GM23338 (cell line): ENCODE data around the gene CCDC28B. TPM values are rescaled to one million over a fixed set of nuclear protein-coding genes. Genes with fewer than 3 reads are reported as not detected.

Experiments
- ATAC-seq: fragments of 200-7000 bp; cut with Tn5 transposase; 3 replicates; pipeline ENCODE4 v1.9.1; 2020
- DNase-seq: peaks from one replicate; pipeline ENCODE4 v3.0.0-alpha.2; 2015; ENCODE audit warnings: low spot score
- H2AFZ ChIP-seq: fragments of 200-600 bp; sonication (generic); 2 replicates; pipeline ENCODE4 v1.8.0; 2016; ENCODE audit warnings: antibody characterized with exemption, mild to moderate bottlenecking, moderate library complexity
- H3F3A ChIP-seq: fragments of 200-600 bp; sonication (generic); replicated peaks from 2 replicates; pipeline ENCODE4 v1.8.0; 2017; ENCODE audit warnings: antibody characterized with exemption, mixed run types, low read depth
- H3K27ac ChIP-seq: fragments of 200-600 bp; sonication (generic); 2 replicates; pipeline ENCODE4 v1.6.1; 2016; ENCODE audit warnings: low read depth
- H3K27me3 ChIP-seq: fragments of 200-600 bp; sonication (generic); 2 replicates; pipeline ENCODE4 v1.8.0; 2016; ENCODE audit warnings: mild to moderate bottlenecking, mixed run types, moderate library complexity; ENCODE audit not compliant: insufficient read depth
- H3K36me3 ChIP-seq: fragments of 200-600 bp; sonication (generic); 2 replicates; pipeline ENCODE4 v1.8.0; 2016; ENCODE audit warnings: mild to moderate bottlenecking; ENCODE audit not compliant: insufficient read depth
- H3K4me1 ChIP-seq: fragments of 200-600 bp; sonication (generic); 2 replicates; pipeline ENCODE4 v1.8.0; 2016; ENCODE audit warnings: mild to moderate bottlenecking, moderate library complexity; ENCODE audit not compliant: insufficient read depth
- H3K4me2 ChIP-seq: fragments of 200-600 bp; sonication (generic); 2 replicates; pipeline ENCODE4 v1.7.1; 2017; ENCODE audit warnings: mixed run types
- H3K4me3 ChIP-seq: fragments of 200-600 bp; sonication (generic); 2 replicates; pipeline ENCODE4 v1.6.1; 2016; ENCODE audit warnings: mixed run types
- H3K79me2 ChIP-seq: fragments of 200-600 bp; sonication (generic); replicated peaks from 2 replicates; pipeline ENCODE4 v1.8.0; 2017; ENCODE audit warnings: mild to moderate bottlenecking; ENCODE audit not compliant: insufficient read depth
- H3K9me2 ChIP-seq: fragments of 200-600 bp; sonication (generic); 2 replicates; pipeline ENCODE4 v1.8.0; 2017; ENCODE audit not compliant: insufficient read depth
- H4K20me1 ChIP-seq: fragments of 200-600 bp; sonication (generic); replicated peaks from 2 replicates; pipeline ENCODE4 v1.8.0; 2017; ENCODE audit warnings: mild to moderate bottlenecking; ENCODE audit not compliant: insufficient read depth
- H3K27ac Mint-ChIP-seq: 2 replicates; pipeline ENCODE4 v1.8.0; 2020; ENCODE audit warnings: inconsistent platforms, mild to moderate bottlenecking, moderate library complexity, mixed read lengths
- H3K27me3 Mint-ChIP-seq: 3 replicates; pipeline ENCODE4 v1.8.0; 2022; ENCODE audit warnings: low read depth, mild to moderate bottlenecking, moderate library complexity, mixed read lengths, inconsistent platforms; ENCODE audit not compliant: insufficient read depth, poor library complexity
- H3K36me3 Mint-ChIP-seq: 3 replicates; pipeline ENCODE4 v1.8.0; 2021; ENCODE audit warnings: low read depth, mild to moderate bottlenecking, inconsistent platforms, moderate library complexity, mixed read lengths
- H3K4me1 Mint-ChIP-seq: 3 replicates; pipeline ENCODE4 v1.8.0; 2020; ENCODE audit warnings: mild to moderate bottlenecking, inconsistent platforms, mixed read lengths
- H3K4me3 Mint-ChIP-seq: 3 replicates; pipeline ENCODE4 v1.8.0; 2021; ENCODE audit warnings: moderate library complexity, mild to moderate bottlenecking, inconsistent platforms, mixed read lengths
- H3K9me3 Mint-ChIP-seq: 3 replicates; pipeline ENCODE4 v1.8.0; 2020; ENCODE audit warnings: moderate library complexity, mild to moderate bottlenecking, inconsistent platforms, mixed read lengths
- CREB1 ChIP-seq: fragments of 250-450 bp; sonication (Bioruptor Pico); IDR thresholded peaks from 2 replicates; pipeline ENCODE4 v1.5.0; 2020; ENCODE audit warnings: low read depth, mild to moderate bottlenecking, moderate library complexity
- ETS1 ChIP-seq: IDR thresholded peaks from 2 replicates; pipeline ENCODE4 v1.6.1; 2016; ENCODE audit warnings: antibody characterized with exemption
- EZH2 ChIP-seq: fragments of 200-600 bp; sonication (generic); IDR thresholded peaks from one replicate; pipeline ENCODE4 v1.8.0; 2017; ENCODE audit warnings: antibody characterized with exemption, mild to moderate bottlenecking, low read depth; ENCODE audit not compliant: unreplicated experiment
- JUNB ChIP-seq: IDR thresholded peaks from one replicate; pipeline ENCODE4 v1.6.1; 2016; ENCODE audit warnings: antibody characterized with exemption; ENCODE audit not compliant: unreplicated experiment
- NANOG ChIP-seq: IDR thresholded peaks from 2 replicates; pipeline ENCODE4 v1.6.1; 2016; ENCODE audit warnings: antibody characterized with exemption, borderline replicate concordance
- POLR2AphosphoS5 ChIP-seq: IDR thresholded peaks from 2 replicates; pipeline ENCODE4 v1.6.1; 2016; ENCODE audit warnings: antibody characterized with exemption, low read depth
- ZNF114 ChIP-seq: fragments of 250-450 bp; sonication (Bioruptor Pico); IDR thresholded peaks from 2 replicates; pipeline ENCODE4 v1.5.0; 2020; ENCODE audit warnings: mild to moderate bottlenecking, moderate library complexity
- ZNF331 ChIP-seq: fragments of 250-450 bp; sonication (Bioruptor Pico); IDR thresholded peaks from 2 replicates; pipeline ENCODE4 v1.5.0; 2020; ENCODE audit warnings: low read depth, mild to moderate bottlenecking, moderate library complexity
- polyA plus RNA-seq: library from polyadenylated mRNA; unstranded; fragments of >200 nt; fragmentation: Nextera tagmentation; extraction: Ambion mirVana; gene quantifications from 2 replicates; pipeline ENCODE4 v1.2.1, GENCODE V29; 2016
- total RNA-seq: library from RNA; depleted of rRNA; stranded (reverse); fragments of >200 nt; shearing (Covaris generic); gene quantifications from 2 replicates; pipeline ENCODE4 v1.2.3, GENCODE V29; 2014; rRNA removed

The CCDC28B gene
- total and polyA plus RNA-seq, 2 experiments from 2014 or later: 8.7 to 35.2 TPM

- H3K4me1 Mint-ChIP-seq: peaks cover 31% of the 10 kb centered on the region
- Histone ChIP-seq H3K27ac (no peak overlapping the region; the same call in 1 of the 2 replicates), H3K79me2 (no peaks in the 10 kb centered on the region), H3K4me3 (no peak overlapping the region), H3K27me3 (no peaks in the 10 kb centered on the region), H2AFZ (peak overlapping the region; percentile 87; the same call in 1 of the 2 replicates), H3K4me2 (peak overlapping the region; percentile 84), H3K4me1 (peaks cover 31% of the 10 kb centered on the region), H3K9me2 (no peaks in the 10 kb centered on the region), H3F3A (peaks cover 26% of the 10 kb centered on the region), H3K36me3 (no peaks in the 10 kb centered on the region), H4K20me1 (no peaks in the 10 kb centered on the region)
- peak overlapping the region; percentile 42; the same call in 1 of the 2 replicates for H3K27ac Mint-ChIP-seq
- DNase-seq (no peak), ATAC-seq (no peak)
- H3K4me3 Mint-ChIP-seq: peak overlapping the region; percentile 10; the same call in 1 of the 3 replicates
- H3K9me3 Mint-ChIP-seq: no peaks in the 10 kb centered on the region
- H3K36me3 Mint-ChIP-seq: no peaks in the 10 kb centered on the region
- TF ChIP-seq JUNB: no peak
- peaks cover 17% of the 10 kb centered on the region for H3K27me3 Mint-ChIP-seq
These were observed 49.6 kb downstream of the CCDC28B start for GRCh38 chr1:32249831-32250525.

- Histone ChIP-seq H3K27ac (no peak within 1 kb of the TSS), H3K9me2 (no peaks in the 10 kb centered on the region), H3K79me2 (no peaks in the 10 kb centered on the region), H3K4me2 (peak within 1 kb of the TSS; percentile 84; the same call in 1 of the 2 replicates), H3K4me3 (no peak within 1 kb of the TSS), H3K36me3 (no peaks in the 10 kb centered on the region), H2AFZ (peak within 1 kb of the TSS; percentile 87), H3F3A (peaks cover 26% of the 10 kb centered on the region), H3K4me1 (peaks cover 31% of the 10 kb centered on the region), H3K27me3 (no peaks in the 10 kb centered on the region), H4K20me1 (no peaks in the 10 kb centered on the region)
- Mint-ChIP-seq H3K9me3 (no peaks in the 10 kb centered on the region), H3K4me1 (peaks cover 31% of the 10 kb centered on the region), H3K4me3 (no peak within 1 kb of the TSS; the same call in 2 of the 3 replicates), H3K27ac (peak within 1 kb of the TSS; percentile 42; the same call in 1 of the 2 replicates), H3K36me3 (no peaks in the 10 kb centered on the region), H3K27me3 (peaks cover 16% of the 10 kb centered on the region)
- TF ChIP-seq EZH2 (no peak), ZNF114 (CRISPR knock-in tag) (no peak), ETS1 (no peak), JUNB (no peak), NANOG (no peak), CREB1 (CRISPR knock-in tag) (no peak), ZNF331 (no peak), POLR2AphosphoS5 (no peak)
- ATAC-seq (peak; percentile 9; the same call in 2 of the 3 replicates), DNase-seq (peak; percentile 36)
These were observed 50.7 kb downstream of the CCDC28B start, which contains the start of gene LCK for GRCh38 chr1:32250893-32251716. TSS of gene LCK (plus strand) at chr1:32251265. CDS start at chr1:32274330, 23,065 bp downstream.

Other genes starting within 250 kb of the CCDC28B start
- gene KHDRBS1, start 186.7 kb upstream of the CCDC28B start, total RNA-seq: 251 and 263 TPM in 2 replicates
- 184 and 191 TPM in 2 replicates for gene KHDRBS1, start 186.7 kb upstream of the CCDC28B start, polyA plus RNA-seq
- 9.7 and 10.1 TPM in 2 replicates for gene TMEM39B, start 127.7 kb upstream of the CCDC28B start, total RNA-seq
- gene TMEM39B, start 127.7 kb upstream of the CCDC28B start, polyA plus RNA-seq: 17.8 and 18.3 TPM in 2 replicates
- gene KPNA6, start 92.5 kb upstream of the CCDC28B start, total RNA-seq: 69.7 and 72.2 TPM in 2 replicates
- gene KPNA6, start 92.5 kb upstream of the CCDC28B start, polyA plus RNA-seq: 27.5 and 28.6 TPM in 2 replicates
- 45.2 and 52.1 TPM in 2 replicates for gene TXLNA, start 20.9 kb upstream of the CCDC28B start, total RNA-seq
- gene TXLNA, start 20.9 kb upstream of the CCDC28B start, polyA plus RNA-seq: 13.2 and 15.2 TPM in 2 replicates
- gene IQCC, start 5.1 kb downstream of the CCDC28B start, total RNA-seq: 3.5 and 3.8 TPM in 2 replicates
- gene IQCC, start 5.1 kb downstream of the CCDC28B start, polyA plus RNA-seq: 1.7 and 2.5 TPM in 2 replicates
- not detected in 2 replicates for gene DCDC2B, start 8.5 kb downstream of the CCDC28B start, total RNA-seq
- gene DCDC2B, start 8.5 kb downstream of the CCDC28B start, polyA plus RNA-seq: 0.21 and 0.42 TPM in 2 replicates
- gene TMEM234, start 21.8 kb downstream of the CCDC28B start, total RNA-seq: 4.7 and 7.7 TPM in 2 replicates
- gene TMEM234, start 21.8 kb downstream of the CCDC28B start, polyA plus RNA-seq: 8.1 and 8.2 TPM in 2 replicates
- 249 and 274 TPM in 2 replicates for gene EIF3I, start 21.8 kb downstream of the CCDC28B start, total RNA-seq
- 224 and 228 TPM in 2 replicates for gene EIF3I, start 21.8 kb downstream of the CCDC28B start, polyA plus RNA-seq
- 0.31 TPM in 1 of 2 replicates, not detected in the other for gene FAM167B, start 46.6 kb downstream of the CCDC28B start, total RNA-seq
- gene FAM167B, start 46.6 kb downstream of the CCDC28B start, polyA plus RNA-seq: 2.2 TPM in 2 replicates
- 69.4 and 86.6 TPM in 2 replicates for gene LCK, start 50.7 kb downstream of the CCDC28B start, total RNA-seq
- 33.2 and 37.5 TPM in 2 replicates for gene LCK, start 50.7 kb downstream of the CCDC28B start, polyA plus RNA-seq
- gene HDAC1, start 91.5 kb downstream of the CCDC28B start, total RNA-seq: 104 and 116 TPM in 2 replicates
- gene HDAC1, start 91.5 kb downstream of the CCDC28B start, polyA plus RNA-seq: 82.6 and 84.7 TPM in 2 replicates
- 266 and 329 TPM in 2 replicates for gene MARCKSL1, start 135.6 kb downstream of the CCDC28B start, total RNA-seq
- gene MARCKSL1, start 135.6 kb downstream of the CCDC28B start, polyA plus RNA-seq: 553 and 576 TPM in 2 replicates
- gene FAM229A, start 161.9 kb downstream of the CCDC28B start, total RNA-seq: 0.27 and 4.2 TPM in 2 replicates
- gene FAM229A, start 161.9 kb downstream of the CCDC28B start, polyA plus RNA-seq: 2.1 and 3.6 TPM in 2 replicates
- not detected in 2 replicates for gene TSSK3, start 161.9 kb downstream of the CCDC28B start, total RNA-seq
- 0.54 TPM in 1 of 2 replicates, not detected in the other for gene TSSK3, start 161.9 kb downstream of the CCDC28B start, polyA plus RNA-seq
- gene BSDC1, start 193.8 kb downstream of the CCDC28B start, total RNA-seq: 50.7 and 55.8 TPM in 2 replicates
- 22.7 and 24.9 TPM in 2 replicates for gene BSDC1, start 193.8 kb downstream of the CCDC28B start, polyA plus RNA-seq